ENCODE measurements around the gene NF1.
A peak's percentile ranks its signal among the peaks of the same experiment; 100 is the strongest.
"Not testable (repeated sequence)": the region's sequence is repeated elsewhere in the genome, so short reads cannot be mapped to it uniquely, and the experiment has no call there.

The NF1 gene

DNA sequence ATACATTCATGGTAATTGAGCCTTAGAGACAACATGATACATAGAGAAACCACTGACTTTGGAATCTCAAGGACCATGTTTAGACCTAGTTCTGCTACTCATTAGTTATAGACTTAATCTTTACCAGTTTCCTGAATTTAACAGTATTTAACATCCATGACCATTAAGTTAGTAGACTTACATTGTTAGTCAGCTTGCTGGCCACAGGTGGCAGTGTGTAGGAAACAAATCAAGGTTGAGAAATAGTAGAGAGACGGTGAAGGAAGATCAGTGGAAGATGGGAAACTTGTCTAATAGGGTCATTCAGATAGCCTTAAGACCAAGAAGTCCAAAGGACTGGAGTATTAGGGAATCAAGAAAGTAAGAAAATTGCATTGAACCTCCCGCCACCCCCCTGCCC is 171.3 kb downstream of the NF1 start:
- DNase-seq = no peak

GRCh38 chr17:31269036-31269577 is 174.3 kb downstream of the NF1 start:
- DNase-seq = no peak

DNA sequence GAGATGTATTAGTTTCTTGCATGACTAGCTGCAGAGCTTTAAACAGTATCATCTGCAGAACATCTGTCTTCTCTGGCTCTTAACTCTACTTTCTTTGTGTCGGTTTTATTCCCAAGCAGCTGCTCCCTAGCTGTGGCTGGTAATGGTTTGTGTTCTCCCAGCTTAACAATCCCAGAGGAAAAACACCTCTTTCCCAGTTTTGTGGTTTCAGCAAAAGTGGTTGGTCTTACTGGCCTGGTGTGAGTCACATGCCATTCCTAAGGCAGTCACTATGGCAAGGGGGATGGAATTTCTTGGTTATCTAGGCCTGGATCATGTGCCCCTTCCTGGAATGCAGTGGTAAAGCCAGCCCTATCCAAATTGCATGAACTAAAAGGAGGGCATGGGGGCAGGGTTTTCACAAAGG is 174.8 kb downstream of the NF1 start:
- DNase-seq = peak; percentile 99

DNA sequence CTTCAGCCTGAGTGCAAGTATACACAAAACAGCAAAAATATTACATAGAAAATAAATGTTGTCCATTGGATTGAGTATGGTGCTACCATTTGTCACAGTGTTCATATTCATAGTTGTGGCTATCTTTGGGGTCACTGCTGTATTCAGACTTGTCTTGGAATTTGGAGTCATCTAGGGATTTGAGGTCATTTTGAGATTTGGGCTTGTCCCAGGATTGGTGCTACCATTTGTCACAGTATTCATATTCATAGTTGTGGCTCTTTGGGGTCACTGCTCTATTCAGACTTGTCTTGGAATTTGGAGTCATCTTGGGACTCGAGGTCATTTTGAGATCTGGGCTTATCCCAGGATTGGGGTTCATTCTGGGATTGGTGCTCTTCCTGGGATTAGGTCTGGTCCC is 177.5 kb downstream of the NF1 start:
- no peak for DNase-seq

- DNase-seq = no peak
These were observed 178.0 kb downstream of the NF1 start for GRCh38 chr17:31272803-31273202.

DNA sequence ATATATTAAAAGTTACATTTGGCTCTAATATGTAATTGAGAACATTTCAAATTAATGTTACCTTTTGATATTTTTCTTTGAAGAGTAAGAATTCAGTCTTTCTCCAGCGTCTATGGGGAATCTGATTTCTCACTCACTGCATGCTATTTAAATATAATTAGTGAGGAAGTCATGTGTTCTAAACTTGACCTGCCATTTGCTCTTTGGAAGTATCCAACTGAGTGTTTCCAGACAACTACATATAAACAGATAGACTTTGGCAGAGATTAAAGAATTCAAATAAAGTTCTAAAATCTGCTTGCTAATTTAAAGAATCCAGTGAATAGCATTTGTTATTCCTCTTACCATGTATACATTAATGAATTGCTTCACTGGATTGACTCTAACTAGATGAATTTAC is 178.7 kb downstream of the NF1 start:
- DNase-seq = no peak

DNA sequence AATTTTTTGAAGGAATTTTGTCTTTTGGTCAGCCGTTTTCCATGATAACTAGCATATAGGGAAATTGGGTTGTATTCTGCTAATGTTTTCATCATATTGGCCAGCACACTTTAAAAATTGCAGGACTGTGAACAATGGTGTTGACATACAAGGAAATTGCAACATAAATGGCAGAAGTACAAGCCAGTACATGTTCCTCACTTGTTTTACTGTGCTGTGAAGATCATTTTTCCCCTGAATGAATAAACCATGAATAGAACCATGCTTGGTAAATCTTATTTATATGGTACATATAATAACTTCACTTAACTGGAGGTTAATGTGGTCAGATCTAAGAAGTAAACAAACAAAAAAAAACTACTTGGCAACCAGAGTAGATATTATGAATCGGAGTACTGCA is 179.5 kb downstream of the NF1 start:
- no peak for DNase-seq

DNA sequence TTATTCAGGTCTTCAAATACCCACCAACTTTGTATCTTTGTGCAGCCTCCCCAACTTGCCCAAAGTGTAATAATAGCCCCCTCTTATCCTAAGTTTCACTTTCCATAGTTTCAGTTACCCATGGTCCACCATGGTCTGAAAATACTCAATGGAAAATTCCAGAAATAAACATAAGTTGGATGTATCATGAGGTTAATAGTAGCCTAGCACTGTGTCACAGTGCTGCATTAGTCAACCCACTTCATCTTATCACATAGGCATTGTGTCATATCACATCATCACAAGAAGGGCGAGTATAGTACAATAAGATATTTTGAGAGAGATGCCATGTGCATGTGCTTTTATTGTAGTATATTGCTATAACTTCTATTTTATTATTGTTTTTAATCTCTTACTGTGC is 180.3 kb downstream of the NF1 start:
- DNase-seq = no peak

DNA sequence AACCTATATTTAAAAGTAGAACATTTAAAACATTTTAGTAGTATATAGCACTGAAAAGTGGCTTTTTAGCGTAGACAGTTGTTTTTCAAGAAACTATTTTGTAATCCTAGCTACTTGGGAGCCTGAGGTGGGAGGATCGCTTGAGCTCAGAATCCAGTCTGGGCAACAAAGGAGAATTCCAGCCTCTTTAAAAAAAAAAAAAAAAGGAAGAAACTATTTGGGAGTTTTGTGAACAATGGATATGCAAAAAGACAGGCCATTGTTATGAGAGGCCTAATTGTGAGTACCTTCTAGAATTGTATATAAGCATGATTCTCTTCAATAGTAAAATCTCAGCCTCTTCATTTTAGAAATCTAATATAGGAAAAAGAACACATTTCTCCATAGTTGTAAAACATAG is 184.6 kb downstream of the NF1 start:
- DNase-seq = no peak

DNA sequence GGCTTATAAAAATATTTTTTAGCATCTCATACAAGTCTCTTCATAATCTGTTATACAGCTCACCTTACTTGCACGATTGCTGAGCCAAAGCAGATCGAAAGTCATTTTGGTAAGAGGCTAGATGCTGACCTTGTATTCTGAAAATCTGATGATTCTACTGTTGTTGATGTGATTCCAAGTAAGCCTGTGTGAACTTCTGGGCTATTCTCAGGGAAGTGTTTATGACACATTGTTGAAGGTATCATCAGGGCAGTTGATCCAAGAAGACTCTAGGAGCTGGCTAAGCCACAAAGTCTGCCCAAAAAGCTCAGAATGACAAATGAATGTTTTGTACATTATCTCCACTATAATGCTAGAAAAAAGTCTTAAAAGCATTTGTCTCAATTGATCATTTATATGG is 186.3 kb downstream of the NF1 start:
- no peak for DNase-seq

- no peak for DNase-seq
These were observed 189.1 kb downstream of the NF1 start for GRCh38 chr17:31283841-31284240.

DNA sequence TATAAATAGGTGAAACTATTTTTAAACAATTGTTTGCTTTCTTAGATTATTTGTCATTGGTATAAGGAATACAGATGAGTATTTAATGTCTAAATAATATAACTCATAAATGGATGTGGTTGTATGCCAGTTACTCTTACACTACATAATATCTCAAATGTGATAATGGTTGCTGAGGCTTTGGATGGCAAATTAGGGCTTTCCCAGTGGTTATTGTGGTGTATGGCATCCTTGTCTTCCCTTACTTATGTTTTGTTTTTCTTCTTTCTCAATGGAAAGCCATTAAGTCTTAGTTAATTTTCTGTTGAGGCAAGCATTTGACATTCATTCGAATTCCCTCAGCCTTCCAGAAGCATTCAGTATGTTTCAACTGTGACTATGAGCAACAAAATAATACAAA is 191.8 kb downstream of the NF1 start:
- no peak for DNase-seq

DNA sequence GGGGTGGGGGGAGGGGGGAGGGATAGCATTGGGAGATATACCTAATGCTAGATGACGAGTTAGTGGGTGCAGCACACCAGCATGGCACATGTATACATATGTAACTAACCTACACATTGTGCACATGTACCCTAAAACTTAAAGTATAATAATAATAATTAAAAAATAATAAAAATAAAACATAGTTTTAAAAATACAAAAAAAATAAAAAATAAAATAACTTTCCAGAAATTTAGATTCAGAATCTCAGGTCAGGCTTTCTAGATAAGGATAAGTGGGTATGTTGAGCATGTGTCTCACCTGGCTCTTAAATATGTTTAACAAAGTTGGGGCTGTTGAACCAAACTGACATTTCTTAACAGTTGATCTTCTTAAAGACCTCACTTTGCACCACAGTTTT is 193.2 kb downstream of the NF1 start:
- DNase-seq = not testable (repeated sequence)

DNA sequence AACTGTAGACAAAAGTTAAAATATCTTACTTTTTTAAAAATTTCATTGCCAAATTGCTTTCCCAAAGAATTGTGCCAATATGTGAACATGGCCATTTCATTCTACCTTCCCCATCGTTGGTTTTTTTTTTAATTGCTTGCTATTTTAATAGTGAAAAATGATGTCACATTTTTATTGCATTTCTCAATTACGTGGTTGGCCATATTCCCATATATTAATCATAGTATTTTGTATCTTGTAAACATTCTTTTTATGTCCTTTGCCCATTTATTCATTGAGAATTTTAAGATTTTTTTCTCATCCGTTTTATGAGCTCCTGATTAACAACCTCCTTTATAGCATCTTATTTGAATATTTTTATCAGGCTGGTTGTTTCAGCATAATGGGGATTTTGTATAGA is 195.0 kb downstream of the NF1 start:
- DNase-seq = peak; percentile 49

GRCh38 chr17:31291820-31292219 is 197.0 kb downstream of the NF1 start:
- peak; percentile 34 for DNase-seq

- no peak for DNase-seq
These were observed 198.8 kb downstream of the NF1 start for GRCh38 chr17:31293581-31293980.

DNA sequence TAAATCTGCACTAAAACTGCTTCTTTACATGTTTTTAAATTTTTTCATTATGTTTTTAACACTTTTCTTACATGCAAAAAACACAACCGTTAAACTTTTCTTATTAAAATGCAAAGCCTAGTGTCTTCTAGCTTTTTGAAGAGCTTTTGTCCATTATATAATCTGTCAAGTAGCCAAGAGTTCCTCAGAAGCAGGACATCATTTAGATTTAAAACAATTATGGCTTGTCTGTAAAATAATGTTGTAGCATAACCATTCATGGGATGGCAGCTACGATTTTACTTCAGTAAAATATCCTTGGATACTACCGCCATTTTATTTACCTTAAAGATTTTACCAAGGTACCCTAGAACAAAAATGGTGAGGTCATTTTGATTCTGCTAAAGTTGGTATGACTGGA is 199.5 kb downstream of the NF1 start:
- DNase-seq = no peak

- no peak for DNase-seq
These were observed 200.2 kb downstream of the NF1 start for GRCh38 chr17:31294820-31295488.

DNA sequence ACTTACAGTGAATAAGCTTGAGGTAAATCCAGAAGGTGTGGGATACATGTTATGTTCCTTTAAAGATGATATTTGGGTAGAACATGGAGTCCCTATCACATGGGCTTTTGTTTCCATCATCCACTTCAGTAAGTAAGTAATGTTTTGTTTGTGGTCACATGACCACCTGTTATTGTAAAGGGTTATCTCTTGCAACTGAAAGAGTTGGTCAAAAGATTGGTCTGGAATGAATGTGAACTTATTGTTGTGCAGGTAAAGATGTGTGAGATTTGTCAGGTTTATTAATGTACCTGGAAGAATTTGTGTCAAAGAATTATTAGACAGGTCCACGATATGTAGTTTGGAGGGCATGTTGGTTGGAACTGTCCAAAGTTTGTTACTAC is 200.7 kb downstream of the NF1 start:
- DNase-seq = no peak

DNA sequence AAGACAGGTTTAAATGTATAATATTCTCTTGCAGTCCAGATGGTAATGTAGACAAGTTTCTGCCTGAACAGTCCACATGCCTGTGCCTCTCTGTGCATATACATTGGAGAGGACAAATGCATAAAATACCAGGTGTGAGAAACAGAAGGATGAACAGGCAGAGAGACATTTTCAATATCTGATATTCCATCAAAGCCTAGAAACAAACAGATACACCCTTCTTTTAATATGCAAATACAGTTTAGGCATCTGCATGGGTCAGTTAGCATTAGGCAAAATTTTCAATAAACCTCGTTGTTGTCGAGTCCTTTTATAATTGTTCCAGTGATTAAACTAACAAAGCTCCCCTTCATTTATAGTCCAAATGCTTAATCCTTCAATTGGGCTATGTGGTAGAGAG is 201.4 kb downstream of the NF1 start:
- DNase-seq = no peak

DNA sequence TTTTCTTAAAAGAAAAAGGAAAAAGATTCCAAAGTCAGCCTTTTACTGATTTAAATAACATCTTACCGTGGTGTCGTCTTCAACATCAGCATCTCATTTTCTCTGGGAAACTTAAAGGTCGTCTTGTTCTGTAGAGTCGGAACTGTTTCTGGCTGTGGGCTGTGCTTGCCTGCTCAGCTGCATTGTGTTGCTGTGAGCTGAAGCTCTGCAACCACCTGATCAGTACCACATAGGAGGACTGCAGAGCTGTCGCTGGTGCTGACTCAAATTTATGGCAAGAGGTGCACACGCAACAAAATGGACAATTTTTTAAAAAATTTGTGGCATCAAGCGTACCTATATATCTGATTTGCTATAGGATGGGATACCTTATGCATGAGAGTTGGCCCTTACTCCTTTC is 202.3 kb downstream of the NF1 start, which contains the start of gene OMG:
TSS of gene OMG (minus strand) at position 150 of the 400 bp plus-strand sequence. CDS start 908 bp downstream, outside the sequence.
- DNase-seq = no peak

DNA sequence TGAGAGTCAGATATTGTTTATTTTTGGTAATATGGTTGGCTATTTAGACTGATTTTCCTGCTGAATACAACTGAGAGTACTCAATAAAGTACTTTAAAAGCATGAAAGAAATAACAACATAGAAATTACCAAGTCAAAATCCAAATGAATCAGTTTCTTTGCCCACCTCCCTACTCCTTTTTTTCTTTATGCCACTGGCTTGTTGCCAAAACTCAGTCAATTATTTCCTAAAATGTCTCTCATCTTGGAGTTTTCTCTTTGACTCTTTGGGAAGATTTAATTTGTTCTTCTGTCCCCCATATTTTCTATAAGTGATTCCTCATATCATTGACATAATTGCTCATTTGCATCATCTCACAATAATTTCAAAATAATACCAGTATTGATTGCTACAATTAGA is 204.8 kb downstream of the NF1 start:
- no peak for DNase-seq

- DNase-seq = no peak
These were observed 212.9 kb downstream of the NF1 start for GRCh38 chr17:31307640-31308039.

GRCh38 chr17:31308372-31309334 is 213.9 kb downstream of the NF1 start:
- DNase-seq = no peak
